ENCODE data around the gene REG3A.

Gene REG3A

DNA sequence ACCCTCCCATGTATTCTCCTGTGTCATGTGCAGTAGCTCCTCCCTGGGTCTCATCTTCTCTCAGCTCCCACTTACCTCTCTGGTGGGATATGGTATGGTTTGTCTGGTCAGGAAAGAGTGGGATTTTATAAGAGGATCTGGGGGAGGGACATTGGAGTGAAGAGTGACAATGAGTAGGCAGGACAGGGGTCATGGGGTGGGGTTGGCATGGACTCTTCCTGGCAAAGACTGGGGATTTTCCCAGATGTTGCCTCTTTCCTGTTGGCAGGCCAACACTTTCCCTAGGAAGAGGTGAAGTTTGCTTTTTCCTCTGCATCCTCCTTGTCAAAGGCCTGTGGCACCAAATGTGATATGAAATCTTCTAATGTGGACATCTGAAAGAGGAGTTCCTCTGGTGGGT, at the start of gene REG3A:
Gene REG3A, minus strand, starts transcription at position 101 of the 400 bp plus-strand sequence. CDS start 348 bp downstream, outside the sequence.
- DNase-seq = no peak

DNA sequence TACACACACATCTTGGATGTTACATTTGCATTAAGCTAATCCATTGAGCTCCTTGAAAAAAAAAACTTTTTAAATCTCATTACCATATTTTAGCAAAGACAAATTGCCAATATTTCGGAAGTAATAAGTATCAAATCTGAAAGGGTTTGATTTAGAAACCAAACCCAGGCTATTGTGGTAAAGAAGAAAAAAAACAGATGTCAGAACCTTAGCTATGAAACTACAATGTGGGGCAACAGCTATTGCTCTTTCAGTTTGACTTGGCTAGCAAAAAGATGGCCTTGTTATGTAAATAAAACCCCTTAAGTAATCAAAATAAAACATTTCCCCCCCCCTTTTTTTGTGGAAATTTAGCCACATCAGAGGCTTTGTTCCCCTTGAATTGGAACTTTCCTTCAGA, 41.2 kb upstream of the REG3A start:
- no peak for DNase-seq

DNA sequence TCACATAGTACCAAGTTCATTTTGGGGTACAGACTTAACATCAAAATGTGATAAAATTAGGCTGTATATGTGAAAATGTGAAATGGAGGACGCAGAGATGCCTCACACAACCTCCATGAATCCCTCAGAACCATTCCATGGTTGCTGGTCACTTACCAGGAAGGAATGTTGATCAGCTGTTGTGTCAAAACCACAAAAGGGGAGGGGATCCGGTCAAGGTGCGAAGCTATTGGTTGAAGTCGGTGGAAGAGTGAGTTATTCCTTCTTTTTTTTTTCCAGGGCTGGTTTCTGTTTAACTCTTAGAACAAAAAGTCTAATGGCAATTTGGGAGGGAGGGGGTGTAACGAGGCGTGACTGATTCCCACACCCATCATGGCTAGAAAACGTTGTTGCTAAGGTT, 32.3 kb upstream of the REG3A start:
- DNase-seq = no peak

DNA sequence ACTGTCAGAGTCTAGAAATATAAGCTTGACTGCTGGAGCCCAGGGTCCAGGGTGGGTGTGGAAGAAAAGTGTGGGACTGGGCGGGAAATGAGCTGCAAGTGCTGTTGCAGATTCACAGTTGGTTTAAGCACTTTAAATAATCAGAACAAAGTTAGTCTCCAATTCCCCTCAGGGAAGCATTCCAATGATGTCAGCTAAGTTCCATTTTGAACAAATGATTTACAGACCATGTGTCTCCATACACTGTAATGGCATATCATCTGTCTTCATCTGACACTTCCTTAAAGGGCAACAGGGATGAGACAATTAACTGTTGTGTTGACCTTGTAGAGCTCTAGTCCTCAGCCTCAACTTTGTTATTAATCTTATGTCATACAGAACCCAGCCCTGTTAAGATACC, 31.5 kb upstream of the REG3A start:
- no peak for DNase-seq

DNA sequence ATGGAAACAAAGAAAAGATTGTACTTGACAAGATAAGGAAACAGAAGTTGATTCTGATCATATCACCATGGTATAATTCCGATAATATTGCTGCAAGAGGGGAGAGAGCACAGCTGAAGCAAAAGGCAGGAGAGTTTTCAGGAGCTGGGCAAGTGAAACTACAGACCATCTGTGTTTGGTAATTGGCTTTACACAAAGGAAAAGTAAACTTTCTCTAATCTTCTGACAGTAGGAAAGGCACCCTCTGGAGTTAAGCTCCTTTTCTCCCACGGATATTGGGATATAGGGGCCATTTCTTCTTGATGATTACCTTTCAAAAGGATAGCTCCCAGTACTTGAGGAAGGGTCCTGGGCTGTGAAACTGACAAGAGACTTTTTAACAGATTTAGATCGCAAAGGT, 29.9 kb upstream of the REG3A start:
- DNase-seq = no peak

DNA sequence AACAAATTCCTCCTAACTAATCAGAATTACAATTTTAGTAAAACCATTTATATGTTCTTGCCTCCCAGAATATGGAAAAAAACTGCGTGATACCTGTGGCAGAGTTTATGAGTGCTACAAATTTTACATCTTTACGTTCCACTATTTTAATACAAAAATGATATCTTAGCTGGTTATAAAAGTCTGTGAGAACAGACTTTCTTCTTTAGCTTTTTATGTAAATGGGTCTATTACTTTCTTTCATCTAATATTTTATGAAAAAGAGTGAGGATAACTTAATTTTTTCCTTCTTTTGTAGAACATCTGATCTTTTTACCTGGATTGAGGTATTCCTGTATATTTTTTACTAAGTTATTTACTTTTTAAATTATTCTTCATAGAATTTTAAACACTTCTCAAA, 22.1 kb upstream of the REG3A start:
- no peak for DNase-seq

DNA sequence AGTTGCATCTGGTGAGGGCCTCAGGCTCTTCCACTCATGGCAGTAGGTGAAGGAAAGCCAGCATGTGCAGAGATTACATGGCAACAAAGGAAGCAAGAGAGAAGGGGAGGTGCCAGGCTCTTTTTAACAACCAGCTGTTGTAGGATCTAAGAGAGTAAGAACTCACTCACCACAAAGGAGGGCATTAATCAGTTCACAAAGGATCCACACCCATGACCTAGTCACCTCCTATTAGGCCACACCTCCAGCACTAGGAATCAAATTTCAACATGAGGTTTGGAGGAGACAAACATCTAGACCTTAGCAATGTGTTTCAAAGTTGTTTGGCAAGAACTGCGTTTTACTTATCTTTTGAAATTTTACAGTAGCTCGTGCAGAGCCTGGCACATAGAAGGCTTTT, 20.5 kb upstream of the REG3A start:
- no peak for DNase-seq

DNA sequence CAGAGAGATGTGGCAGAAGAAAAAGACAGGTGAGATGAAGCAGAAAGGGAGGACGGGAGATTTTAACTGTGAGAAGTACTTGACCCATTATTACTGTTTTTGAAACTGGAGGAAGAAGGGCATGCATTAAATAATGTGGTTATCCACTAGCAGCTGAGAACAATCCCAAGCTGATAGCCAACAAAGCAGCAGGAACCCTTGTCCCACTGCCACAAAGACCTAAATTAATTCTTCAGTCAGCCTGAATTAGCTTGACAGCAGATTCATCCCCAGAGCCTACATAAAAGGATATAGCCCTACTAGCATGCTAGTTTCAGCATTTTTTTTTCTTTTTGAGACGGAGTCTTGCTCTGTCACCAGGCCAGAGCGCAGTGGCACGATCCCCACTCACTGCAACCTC, 19.5 kb upstream of the REG3A start:
- DNase-seq = no peak

DNA sequence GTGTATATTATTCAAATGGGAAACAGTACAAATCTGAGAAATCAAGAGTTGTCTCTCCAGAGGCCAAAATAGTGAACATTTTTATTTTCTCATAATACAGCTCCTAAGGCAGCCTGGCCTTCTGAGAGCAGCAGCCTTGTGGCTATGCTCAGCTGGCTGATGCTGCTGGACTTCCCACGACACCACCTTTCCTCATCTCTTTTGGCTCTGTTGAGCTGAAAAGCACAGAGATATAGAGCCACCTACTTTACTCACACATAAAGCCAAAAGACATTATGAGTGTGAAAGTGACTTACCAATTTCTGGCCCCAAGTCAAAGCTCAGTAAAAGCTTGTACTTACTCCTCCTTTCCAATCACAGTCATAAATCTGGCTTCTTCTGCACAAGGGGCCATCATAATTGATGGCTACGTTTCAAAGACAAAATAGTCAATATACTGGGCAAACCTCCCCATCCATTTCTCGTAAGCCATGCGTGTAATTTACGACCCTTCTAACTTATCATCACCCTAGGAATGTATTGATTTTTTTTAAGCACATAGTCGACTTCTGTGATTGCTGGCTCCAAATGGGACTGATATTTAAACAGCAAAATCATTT, 18.6 kb upstream of the REG3A start:
- DNase-seq = no peak

DNA sequence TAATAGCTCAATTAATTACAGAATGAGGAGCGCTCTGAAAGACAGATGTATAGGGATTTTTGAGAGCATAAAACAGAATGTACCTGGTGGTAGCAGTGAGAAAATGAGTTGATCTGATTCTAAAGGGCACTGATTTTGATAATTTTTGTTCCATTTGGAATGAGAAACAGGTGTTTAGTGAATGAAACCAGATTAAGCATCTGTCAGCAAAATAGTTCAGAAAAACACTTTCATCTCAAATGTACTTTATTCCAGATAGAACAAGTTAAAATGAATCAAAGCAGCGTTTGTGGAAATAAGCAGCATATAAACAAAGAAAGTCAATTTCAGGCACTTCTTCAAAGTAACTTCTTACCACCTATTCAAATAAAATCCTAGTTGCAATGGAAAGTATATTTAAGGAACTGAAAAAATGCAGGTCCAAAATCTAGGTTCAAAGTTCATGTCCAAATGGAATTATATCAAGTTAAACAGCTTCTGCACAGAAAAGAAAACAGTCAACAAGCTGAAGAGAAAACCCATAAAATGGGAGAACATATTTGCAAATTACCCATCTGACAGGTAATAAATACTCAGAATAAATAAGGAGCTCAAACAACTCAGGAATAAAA, 11.9 kb upstream of the REG3A start:
- DNase-seq = no peak

DNA sequence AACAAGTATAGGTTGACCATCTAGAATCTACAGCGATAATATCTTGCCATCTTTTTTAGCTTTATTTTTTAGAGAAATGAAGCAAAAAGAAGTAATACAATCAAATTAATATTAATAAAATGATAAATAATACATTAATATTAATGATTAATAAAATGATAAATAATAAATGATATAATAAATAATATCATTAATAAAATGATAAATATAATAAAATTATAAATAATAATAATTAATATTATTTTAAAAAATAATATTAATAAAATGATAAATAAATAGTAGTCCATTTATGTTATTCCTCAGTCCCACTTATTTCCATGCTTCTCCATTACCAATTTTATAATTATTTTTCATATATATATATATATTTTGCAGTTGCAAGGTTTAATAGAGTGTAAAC, 3.2 kb upstream of the REG3A start:
- no peak for DNase-seq

DNA sequence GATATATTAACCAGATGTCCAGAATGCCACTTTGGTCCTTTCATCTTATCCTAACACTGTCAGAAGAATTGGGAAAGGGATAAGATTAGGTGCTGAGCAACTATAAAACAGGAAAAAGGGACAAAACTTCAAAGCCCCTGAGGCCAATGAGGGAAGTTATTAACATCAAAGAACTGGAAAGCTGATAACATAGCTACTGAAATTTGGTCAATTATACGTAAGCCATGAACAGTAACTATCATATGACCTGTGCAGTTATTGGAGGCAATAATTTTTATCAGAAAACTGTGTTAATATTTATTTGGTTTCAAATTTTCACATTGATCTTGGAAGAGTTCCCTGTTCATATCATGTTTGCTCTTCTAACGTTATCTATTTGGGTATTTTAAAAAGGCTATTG, 2.6 kb upstream of the REG3A start:
- DNase-seq = no peak

DNA sequence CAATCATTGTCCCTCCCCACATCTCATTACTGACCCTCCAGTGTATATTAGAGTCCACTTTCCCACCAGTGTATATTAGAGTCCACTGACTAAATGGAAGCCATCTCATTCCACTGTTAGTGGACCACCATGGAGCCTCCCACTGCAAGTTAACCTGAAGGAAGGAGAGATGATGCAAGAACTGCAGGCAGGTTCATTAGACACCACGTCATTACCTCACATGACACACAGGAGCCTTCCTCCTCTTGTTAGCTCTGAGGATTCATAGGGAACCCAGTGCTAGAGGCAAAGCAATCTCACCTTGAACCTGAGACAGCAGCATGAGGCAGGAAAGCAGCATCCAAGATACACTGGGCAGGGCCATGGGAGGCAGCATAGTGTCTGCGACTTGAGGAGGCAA, 523 bp downstream of the REG3A start:
- DNase-seq = no peak

DNA sequence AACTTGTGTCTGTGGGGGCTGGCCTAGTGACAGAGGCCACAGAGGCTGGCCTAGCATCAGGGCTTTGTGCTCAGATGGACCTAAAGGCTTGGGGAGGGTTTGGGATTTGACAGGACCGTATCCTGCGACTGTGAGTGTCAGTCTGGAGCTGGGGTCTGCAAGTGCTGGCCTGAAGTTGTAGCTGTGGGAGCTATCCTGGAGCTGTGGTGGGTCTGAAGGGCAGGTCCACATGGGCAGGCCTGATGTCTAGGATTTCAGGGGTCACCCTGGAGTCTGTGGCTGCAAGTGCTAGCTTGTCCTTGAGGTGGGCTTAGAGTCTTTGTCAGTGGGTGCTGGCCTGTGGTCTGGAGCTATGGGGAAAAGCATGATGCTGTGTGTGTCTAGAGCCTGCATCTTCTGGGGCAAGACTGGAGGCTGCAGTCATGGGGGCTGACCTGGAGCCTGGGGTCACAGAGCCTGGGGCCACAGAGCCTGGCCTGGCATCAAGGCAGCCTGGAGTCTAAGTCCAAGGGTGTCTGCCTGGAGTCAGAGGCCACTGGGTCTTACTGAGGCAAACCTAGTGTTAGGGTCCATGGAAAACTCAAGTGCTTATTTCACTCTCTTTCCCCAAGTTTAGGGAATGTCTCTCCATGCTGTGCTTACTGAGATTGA, 3.6 kb downstream of the REG3A start:
- DNase-seq = no peak

DNA sequence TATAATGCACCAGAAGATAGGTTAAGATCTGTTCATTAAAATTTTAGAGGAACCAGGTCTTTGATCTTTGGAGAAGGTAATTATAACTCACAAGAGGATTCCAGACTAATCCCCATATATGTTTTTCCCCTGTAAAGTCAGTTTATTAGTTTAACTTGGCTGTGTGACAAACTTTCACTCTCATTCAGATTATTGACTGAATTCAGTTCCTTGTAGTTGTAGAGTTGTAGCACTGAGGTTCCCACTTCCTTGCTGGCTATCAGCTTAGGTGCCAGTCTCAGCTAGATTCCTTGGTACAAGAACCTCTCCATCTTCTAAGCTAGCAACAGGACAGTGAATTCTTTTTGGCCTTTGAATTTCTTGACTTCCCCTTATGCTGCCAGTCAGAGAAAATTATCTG, 20.1 kb downstream of the REG3A start:
- DNase-seq = no peak

DNA sequence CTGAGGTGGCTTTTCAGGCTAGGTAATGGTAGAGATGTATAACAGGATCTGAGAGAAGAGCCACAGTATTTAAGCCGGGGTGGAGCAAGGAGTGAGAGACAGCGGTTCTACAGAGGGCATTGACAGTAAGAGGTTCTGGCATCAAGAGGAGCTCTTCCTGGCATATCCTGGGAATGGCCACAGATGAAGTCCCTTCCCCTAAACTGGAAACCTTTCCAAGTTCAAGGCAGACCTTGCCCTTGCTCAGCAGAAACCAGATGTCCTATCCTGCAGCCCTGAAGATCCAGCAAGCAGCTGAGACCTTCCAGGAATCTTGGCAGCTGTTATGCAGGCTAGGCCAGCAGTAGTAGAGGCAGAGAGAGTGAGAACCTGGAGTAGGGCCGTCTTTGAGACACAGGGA, 21.2 kb downstream of the REG3A start:
- no peak for DNase-seq

DNA sequence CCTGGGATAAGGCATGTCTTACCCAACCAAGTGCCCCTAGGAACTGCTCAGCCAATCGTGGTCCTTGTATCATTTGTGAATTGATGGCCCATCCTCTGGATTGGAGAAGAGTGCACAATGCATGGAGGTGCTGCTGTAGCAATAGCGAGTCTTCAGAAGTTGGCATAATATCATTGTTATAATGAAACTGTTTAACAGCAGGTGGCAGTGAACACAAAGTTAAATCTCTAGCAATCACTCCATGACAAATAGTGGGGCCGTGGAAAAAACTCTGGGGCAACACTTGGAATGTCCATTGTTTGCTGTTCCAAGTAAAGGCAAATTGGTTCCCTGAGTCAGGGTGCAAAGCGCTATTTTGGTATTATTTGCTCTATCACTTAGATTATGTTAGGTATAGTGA, 27.9 kb downstream of the REG3A start:
- DNase-seq = no peak

DNA sequence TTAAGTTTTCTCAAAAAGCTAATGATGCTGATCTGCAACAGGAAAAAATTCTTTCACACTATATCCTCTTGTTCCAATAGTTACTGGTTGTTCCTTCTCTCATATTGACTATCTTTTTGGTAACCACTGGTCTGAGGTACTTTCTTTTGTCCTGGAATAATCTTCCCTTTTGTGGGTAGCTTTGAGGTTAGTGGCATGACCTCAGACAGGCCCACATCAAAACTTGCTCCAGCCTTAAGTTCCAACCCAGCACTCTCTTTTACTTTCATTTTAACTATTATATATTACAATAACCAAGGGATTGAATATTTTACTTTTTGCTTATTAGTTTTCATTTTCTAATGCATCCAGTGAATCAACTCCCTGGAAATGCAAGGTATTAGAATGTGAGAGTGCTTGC, 29.7 kb downstream of the REG3A start:
- no peak for DNase-seq

DNA sequence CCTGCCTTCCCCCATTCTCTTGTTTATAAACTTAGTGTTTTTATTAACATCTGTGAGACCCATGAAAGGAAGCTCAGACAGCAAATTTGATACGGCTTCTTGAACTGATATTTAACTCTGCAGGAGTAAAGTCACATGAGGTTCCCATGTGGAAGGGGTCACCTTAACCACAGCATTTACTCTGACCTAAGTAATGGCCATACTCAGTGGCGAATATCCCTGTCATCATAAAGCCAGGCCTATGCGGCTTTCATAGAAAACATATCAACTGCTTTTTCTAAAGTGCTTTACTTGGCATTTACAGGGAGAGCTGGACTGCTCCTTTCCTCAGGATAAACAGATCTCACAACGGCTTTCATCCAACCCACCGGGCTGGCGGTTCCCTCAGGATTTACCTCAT, 30.3 kb downstream of the REG3A start:
- no peak for DNase-seq

DNA sequence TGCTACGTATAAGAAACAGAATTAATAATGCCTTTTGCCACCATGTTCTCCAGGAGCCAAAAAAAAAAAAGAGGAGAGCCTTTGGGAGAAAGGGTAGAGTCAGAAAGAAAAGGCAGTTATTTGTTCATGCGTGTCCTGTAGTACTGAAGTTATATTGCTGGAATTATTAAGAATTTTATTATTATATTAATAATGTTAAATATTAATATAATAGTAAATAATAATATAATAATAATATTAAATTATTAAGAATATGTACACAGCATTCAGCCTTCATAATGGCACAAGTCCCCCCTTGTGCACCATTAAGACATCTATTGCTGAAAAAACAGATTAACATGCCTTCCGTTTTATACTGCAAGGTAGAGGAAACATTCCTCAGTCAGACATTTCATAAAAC, 31.1 kb downstream of the REG3A start:
- no peak for DNase-seq

DNA sequence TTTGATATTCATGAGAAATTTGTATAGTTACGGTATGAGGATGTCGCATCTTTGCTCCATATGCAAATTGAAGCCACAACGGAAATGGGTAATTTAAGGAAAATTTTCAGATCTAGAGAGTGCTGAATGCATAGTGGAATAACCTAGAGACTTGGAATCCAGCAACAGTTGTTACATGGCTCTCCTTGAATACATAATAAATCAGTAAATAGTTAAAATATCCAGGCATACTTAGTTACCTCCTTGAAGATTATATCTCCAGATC, 33.9 kb downstream of the REG3A start:
- no peak for DNase-seq

DNA sequence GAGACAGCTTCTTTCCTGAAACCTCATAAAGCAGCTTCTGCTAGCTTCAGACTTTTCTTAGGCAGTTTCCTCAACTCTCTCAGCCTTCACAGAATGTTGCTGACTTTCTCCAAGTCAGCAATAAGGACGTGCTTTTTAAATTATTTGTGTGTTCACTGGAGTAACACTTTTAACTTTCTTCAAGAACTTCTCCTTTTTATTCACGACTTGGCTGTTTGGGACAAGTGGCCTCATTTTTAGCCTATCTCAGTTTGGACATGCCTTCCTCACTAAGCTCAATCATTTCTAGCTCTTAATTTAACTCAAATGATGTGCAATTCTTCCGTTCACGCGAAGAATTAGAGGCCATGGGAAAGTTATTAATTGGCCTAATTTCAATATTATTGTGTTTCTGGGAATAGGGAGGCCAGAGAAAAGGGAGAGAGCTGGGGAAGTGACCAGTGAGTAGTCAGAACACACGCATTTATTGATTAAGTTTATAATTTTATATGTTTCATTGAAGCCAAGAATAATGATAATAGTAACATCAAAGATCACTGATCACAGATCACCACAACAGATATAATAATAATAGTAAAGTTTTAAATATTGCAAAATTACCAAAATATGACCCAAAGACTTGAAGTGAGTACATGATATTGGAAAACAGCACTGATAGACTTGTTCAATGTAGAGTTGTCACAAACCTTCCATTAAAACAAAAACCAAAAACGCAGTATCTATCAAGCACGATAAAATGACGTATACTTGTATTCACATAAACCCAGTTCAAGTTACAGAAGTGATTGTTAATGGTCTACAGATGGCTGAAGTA, 34.4 kb downstream of the REG3A start:
- DNase-seq = no peak

DNA sequence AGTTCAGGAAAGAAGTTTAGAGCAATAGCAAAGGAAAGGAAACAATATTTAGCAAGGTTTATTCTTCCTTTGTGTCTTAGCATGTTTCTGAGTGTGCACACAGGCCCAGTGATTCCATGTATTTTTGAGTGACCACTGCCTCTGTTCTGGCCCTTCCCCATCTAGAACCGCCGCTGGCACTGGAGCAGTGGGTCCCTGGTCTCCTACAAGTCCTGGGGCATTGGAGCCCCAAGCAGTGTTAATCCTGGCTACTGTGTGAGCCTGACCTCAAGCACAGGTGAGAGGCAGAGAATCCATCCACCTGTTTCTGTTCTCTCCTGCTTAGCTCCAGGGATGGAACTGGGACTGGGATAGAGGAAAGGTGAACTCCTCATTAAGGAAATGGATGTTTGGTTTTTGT, 36.9 kb downstream of the REG3A start:
- no peak for DNase-seq

DNA sequence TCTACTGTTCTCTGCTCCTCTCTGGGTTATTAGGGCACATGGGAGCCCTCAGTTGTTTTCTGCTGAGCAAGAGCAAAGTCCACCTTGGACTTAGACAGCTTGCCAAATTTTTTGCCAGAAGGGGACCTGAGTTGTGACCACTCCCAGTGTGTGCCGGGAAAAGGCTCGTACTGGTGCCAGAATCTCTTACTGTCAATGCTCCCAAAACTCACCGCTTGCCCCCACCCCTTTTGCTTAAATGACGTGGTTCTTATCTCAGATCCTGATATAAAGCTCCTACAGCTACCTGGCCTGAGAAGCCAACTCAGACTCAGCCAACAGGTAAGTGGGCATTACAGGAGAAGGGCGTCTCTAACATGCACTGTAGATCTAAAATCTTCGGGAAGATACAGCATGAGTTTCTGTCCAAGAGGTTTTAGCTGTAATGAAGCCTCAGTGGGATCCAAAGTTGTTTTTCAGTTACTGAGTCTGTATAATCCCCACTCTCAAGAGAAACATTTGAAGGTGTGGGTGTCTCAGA, 39.3 kb downstream of the REG3A start, which contains the start of gene REG1A:
Gene REG1A, plus strand, starts transcription at position 295 of the 520 bp plus-strand sequence. CDS start 374 bp downstream, outside the sequence.
- no peak for DNase-seq
